Measurements from ENCODE around the gene EDEM3. TPM values are rescaled to one million over a fixed set of nuclear protein-coding genes. Genes with fewer than 3 reads are reported as not detected.

The EDEM3 gene
- total RNA-seq, 1 experiment from 2014 or later = 14.5 TPM

DNA sequence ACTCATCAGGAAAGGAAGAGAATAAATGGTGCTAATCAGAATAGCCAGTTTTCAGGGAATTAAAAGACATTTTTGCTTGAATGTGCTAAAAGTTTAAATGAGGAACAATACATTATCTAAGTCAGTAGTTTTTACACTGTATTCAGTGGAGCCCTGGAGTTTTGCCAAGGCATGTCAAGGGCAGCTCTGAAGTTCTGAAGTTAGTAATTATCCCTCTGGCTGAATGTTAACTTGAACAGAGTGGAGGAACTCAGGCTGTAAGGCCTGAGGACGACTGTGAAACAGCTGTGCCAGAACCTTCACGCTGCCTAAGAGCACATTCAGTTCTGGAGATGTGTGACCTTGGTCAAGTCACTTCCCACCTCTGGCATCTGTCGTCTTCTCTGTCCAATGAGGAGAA is 68.1 kb downstream of the EDEM3 start:
- Histone ChIP-seq H3K36me3 (ENCODE audit: low read depth) (no peaks in the 10 kb centered on the region), H3F3A (ENCODE audit: insufficient read depth, low read depth) (no peaks in the 10 kb centered on the region), H3K4me2 (no peak overlapping the region), H3K27ac (no peak overlapping the region), H3K27me3 (ENCODE audit: insufficient read depth, low read depth) (no peaks in the 10 kb centered on the region), H3K9me3 (ENCODE audit: insufficient read depth, low read depth) (peaks cover under 1% of the 10 kb centered on the region; the same call in 1 of the 2 replicates), H2AFZ (no peak overlapping the region), H4K20me1 (ENCODE audit: insufficient read depth) (no peaks in the 10 kb centered on the region), H3K4me1 (replicated peaks; ENCODE audit: insufficient read depth) (no peaks in the 10 kb centered on the region), H3K4me3 (no peak overlapping the region), H3K9me2 (ENCODE audit: insufficient read depth) (no peaks in the 10 kb centered on the region), H3K79me2 (ENCODE audit: low read depth) (no peaks in the 10 kb centered on the region)
- DNase-seq = no peak
- ChIA-PET CTCF (no interaction called here), POLR2A (ENCODE audit: unreplicated experiment) (no interaction called here)
- TF ChIP-seq, protein P1, sequence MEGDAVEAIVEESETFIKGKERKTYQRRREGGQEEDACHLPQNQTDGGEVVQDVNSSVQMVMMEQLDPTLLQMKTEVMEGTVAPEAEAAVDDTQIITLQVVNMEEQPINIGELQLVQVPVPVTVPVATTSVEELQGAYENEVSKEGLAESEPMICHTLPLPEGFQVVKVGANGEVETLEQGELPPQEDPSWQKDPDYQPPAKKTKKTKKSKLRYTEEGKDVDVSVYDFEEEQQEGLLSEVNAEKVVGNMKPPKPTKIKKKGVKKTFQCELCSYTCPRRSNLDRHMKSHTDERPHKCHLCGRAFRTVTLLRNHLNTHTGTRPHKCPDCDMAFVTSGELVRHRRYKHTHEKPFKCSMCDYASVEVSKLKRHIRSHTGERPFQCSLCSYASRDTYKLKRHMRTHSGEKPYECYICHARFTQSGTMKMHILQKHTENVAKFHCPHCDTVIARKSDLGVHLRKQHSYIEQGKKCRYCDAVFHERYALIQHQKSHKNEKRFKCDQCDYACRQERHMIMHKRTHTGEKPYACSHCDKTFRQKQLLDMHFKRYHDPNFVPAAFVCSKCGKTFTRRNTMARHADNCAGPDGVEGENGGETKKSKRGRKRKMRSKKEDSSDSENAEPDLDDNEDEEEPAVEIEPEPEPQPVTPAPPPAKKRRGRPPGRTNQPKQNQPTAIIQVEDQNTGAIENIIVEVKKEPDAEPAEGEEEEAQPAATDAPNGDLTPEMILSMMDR (conservative IDR thresholded peaks at IDR 0.05) = no peak
- TF ChIP-seq EZH2 (IDR thresholded peaks at IDR 0.05; ENCODE audit: low read depth) = no peak
- intact Hi-C loops (cut with micrococcal nuclease; ENCODE audit: unreplicated experiment) = no loop called here
- no TSS peak for BruUV-seq (replicated peaks)

DNA sequence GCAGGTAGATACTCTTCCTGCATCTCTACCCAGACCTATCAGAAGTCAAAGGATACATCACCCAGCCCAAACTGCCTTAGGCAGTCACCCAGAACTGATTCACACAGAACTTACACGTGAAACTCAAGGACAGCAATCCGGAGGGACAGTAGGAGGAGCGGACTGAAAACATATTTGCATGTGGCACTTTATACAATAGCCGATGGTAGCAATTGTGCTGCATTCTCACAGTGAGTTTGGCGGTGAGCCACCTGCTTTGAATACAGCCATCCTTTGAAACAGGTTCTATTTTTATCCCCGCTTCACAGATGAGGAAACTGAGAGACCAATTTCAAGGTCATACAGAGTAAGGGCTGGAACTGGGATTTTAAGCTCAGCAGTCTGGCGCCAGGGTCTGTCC is 69.5 kb downstream of the EDEM3 start:
- CTCF ChIA-PET = no interaction called here
- POLR2A ChIA-PET (ENCODE audit: unreplicated experiment) = no interaction called here

DNA sequence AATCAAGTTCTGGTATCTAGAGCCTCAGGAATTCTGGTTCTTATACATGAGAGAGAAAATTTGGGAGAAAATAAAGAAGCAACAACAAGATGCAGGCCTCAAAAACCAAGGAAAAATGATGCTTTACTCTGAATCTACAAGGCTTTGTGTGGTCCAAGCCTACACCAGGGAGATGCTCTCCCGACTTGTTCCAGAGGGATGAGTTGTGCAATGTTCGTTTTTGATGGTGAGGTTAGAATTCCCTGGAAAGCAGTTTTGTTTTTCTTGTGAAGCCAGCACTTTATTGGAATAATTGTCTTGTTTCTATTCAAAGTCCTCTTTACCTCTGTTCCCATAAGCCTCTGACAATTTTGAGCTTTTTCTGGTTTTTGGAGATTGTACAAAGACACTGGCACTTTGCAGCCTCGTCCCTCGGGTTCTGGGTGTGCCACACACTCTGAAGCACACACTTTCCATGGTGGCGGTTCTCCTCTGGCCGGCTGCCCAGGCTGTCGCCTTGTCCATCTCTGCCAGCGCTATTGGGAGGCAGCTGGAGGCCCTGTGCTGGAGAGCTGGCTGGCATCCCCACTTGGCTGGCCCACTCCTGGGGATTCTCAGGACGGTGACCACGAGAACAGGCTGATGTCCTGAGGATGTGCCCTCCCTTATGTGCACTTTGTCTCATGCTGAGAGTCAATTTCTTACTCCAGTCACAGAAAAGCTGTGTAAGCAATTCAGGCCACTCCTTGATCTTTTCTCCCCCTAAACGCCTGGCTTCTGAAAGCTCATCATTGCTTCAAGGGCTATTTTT is 70.2 kb downstream of the EDEM3 start:
- H3F3A ChIP-seq (ENCODE audit: insufficient read depth, low read depth) = no peaks in the 10 kb centered on the region
- H3K9me2 ChIP-seq (ENCODE audit: insufficient read depth) = no peaks in the 10 kb centered on the region
- H2AFZ ChIP-seq = no peak overlapping the region
- H3K4me1 ChIP-seq (replicated peaks; ENCODE audit: insufficient read depth) = no peaks in the 10 kb centered on the region
- H4K20me1 ChIP-seq (ENCODE audit: insufficient read depth) = no peaks in the 10 kb centered on the region
- CTCF ChIA-PET = no interaction called here
- H3K4me3 ChIP-seq = no peak overlapping the region
- DNase-seq = no peak
- no peaks in the 10 kb centered on the region for H3K79me2 ChIP-seq (ENCODE audit: low read depth)
- POLR2A ChIA-PET (ENCODE audit: unreplicated experiment) = no interaction called here
- TF ChIP-seq, protein P1 (conservative IDR thresholded peaks at IDR 0.05) = no peak
- TF ChIP-seq EZH2 (IDR thresholded peaks at IDR 0.05; ENCODE audit: low read depth) = no peak
- peaks cover 4% of the 10 kb centered on the region; the same call in 1 of the 2 replicates for H3K9me3 ChIP-seq (ENCODE audit: insufficient read depth, low read depth)
- no peak overlapping the region for H3K27ac ChIP-seq
- H3K36me3 ChIP-seq (ENCODE audit: low read depth) = no peaks in the 10 kb centered on the region
- BruUV-seq (replicated peaks) = no TSS peak
- intact Hi-C loops (cut with micrococcal nuclease; ENCODE audit: unreplicated experiment) = no loop called here
- H3K27me3 ChIP-seq (ENCODE audit: insufficient read depth, low read depth) = no peaks in the 10 kb centered on the region
- no peak overlapping the region for H3K4me2 ChIP-seq

More for the DNA sequence above, 69.5 kb downstream of the EDEM3 start:
- H3K4me1 ChIP-seq (replicated peaks; ENCODE audit: insufficient read depth) = no peaks in the 10 kb centered on the region
- intact Hi-C loops (cut with micrococcal nuclease; ENCODE audit: unreplicated experiment) = no loop called here
- H4K20me1 ChIP-seq (ENCODE audit: insufficient read depth) = no peaks in the 10 kb centered on the region
- no peak for DNase-seq
- H3K4me3 ChIP-seq = no peak overlapping the region
- TF ChIP-seq, protein P1 (conservative IDR thresholded peaks at IDR 0.05) = no peak
- TF ChIP-seq EZH2 (IDR thresholded peaks at IDR 0.05; ENCODE audit: low read depth) = no peak
- no TSS peak for BruUV-seq (replicated peaks)
- H3K36me3 ChIP-seq (ENCODE audit: low read depth) = no peaks in the 10 kb centered on the region
- H3K79me2 ChIP-seq (ENCODE audit: low read depth) = no peaks in the 10 kb centered on the region
- H3K4me2 ChIP-seq = no peak overlapping the region
- no peak overlapping the region for H2AFZ ChIP-seq
- H3F3A ChIP-seq (ENCODE audit: insufficient read depth, low read depth) = no peaks in the 10 kb centered on the region
- no peaks in the 10 kb centered on the region for H3K27me3 ChIP-seq (ENCODE audit: insufficient read depth, low read depth)
- peaks cover 3% of the 10 kb centered on the region; the same call in 1 of the 2 replicates for H3K9me3 ChIP-seq (ENCODE audit: insufficient read depth, low read depth)
- H3K27ac ChIP-seq = no peak overlapping the region
- no peaks in the 10 kb centered on the region for H3K9me2 ChIP-seq (ENCODE audit: insufficient read depth)
